ENCODE data around the gene TMEM63A. TPM values are rescaled to one million over a fixed set of nuclear protein-coding genes. Genes with fewer than 3 reads are reported as not detected.
"Not testable (repeated sequence)": the region's sequence is repeated elsewhere in the genome, so short reads cannot be mapped to it uniquely, and the experiment has no call there.

TMEM63A gene
- total RNA-seq, 1 donor from 2014 or later: 75.7 TPM

DNA sequence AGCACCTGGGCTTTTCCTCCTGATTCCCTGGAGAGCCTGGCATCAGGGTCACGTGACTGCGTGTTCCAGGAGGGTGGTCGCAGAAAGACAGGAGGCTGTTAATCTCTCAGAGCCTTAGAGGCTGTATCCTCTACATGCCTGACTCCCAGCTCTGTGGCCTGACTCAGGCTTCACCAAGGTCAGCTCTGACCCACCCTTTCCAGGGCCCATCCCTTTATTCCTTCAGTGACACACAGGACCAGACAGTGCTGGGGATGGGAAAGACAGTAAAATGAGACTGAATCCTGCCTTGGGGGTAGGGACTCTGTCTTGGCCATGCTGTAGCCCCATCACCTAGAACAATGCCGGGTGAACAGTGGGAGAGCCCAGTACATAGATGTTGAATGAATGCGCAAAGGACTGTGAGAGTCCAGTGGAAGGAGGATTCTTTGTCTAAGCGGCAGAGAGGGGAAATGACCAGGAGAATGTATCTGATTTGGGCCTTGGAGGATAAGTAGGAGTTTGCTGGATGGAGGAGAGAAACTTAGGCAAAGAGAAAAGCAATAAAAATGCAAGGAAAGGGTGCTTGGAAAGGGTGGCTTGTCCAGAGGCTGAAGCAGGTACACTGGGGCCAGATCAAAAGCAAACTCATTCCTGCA lies 39.3 kb downstream of the TMEM63A start:
- TF ChIP-seq, protein P1, sequence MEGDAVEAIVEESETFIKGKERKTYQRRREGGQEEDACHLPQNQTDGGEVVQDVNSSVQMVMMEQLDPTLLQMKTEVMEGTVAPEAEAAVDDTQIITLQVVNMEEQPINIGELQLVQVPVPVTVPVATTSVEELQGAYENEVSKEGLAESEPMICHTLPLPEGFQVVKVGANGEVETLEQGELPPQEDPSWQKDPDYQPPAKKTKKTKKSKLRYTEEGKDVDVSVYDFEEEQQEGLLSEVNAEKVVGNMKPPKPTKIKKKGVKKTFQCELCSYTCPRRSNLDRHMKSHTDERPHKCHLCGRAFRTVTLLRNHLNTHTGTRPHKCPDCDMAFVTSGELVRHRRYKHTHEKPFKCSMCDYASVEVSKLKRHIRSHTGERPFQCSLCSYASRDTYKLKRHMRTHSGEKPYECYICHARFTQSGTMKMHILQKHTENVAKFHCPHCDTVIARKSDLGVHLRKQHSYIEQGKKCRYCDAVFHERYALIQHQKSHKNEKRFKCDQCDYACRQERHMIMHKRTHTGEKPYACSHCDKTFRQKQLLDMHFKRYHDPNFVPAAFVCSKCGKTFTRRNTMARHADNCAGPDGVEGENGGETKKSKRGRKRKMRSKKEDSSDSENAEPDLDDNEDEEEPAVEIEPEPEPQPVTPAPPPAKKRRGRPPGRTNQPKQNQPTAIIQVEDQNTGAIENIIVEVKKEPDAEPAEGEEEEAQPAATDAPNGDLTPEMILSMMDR (IDR thresholded peaks at IDR 0.05; ENCODE audit: unreplicated experiment): no peak
- Mint-ChIP-seq H3K4me3 (no peak overlapping the region), H3K27ac (no peak overlapping the region), H3K4me1 (peaks cover 6% of the 10 kb centered on the region), H3K9me3 (no peaks in the 10 kb centered on the region), H3K36me3 (peaks cover 12% of the 10 kb centered on the region), H3K27me3 (ENCODE audit: low read depth) (no peaks in the 10 kb centered on the region)
- no peak for DNase-seq (ENCODE audit: low spot score in 2 of 2, unreplicated experiment in 2 of 2)

DNA sequence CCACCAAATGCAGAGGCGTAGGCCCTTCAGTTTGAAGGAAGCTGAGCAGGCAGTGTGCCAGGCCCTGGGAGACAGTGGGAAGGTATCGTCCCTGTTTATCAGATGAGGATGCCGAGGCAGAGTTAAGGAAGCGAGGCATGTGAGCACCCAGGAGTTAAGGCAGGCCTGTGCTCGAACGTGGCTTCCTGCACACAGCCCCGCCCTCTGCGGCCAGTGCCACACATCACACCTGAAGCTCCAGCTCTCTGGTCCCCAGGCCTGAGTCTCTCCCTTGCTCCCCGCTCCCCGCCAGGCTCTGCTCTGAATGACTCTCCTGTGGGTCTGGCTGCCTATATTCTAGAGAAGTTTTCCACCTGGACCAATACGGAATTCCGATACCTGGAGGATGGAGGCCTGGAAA lies 40.1 kb downstream of the TMEM63A start:
- H3K9me3 Mint-ChIP-seq: no peaks in the 10 kb centered on the region
- DNase-seq (ENCODE audit: low spot score in 2 of 2, unreplicated experiment in 2 of 2): no peak
- peaks cover 6% of the 10 kb centered on the region for H3K4me1 Mint-ChIP-seq
- no peaks in the 10 kb centered on the region for H3K27me3 Mint-ChIP-seq (ENCODE audit: low read depth)
- H3K4me3 Mint-ChIP-seq: no peak overlapping the region
- TF ChIP-seq, protein P1 (IDR thresholded peaks at IDR 0.05; ENCODE audit: unreplicated experiment): no peak
- peaks cover 12% of the 10 kb centered on the region for H3K36me3 Mint-ChIP-seq
- no peak overlapping the region for H3K27ac Mint-ChIP-seq

DNA sequence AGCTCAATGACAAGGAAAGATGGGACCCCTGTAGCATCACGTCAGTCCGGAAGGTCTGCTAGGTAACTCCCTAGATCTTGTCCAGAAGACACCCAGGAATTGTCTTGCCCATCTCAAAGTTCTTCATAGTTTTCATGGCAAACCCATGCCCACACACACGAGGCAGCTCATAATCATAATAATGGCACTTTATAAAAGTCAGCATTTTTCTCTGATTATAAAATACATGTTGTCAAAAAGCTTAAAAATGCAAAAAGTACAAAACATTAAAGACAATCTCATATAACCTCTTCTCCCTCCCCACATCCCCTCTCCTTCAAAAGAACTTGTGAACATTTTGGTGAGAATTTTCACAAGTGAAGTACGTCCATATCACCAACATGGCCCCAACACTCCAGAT lies 41.5 kb downstream of the TMEM63A start:
- Mint-ChIP-seq H3K36me3 (peaks cover 11% of the 10 kb centered on the region), H3K4me3 (no peak overlapping the region), H3K4me1 (peaks cover 3% of the 10 kb centered on the region), H3K27me3 (ENCODE audit: low read depth) (no peaks in the 10 kb centered on the region), H3K27ac (no peak overlapping the region), H3K9me3 (no peaks in the 10 kb centered on the region)
- TF ChIP-seq, protein P1 (IDR thresholded peaks at IDR 0.05; ENCODE audit: unreplicated experiment): no peak
- DNase-seq (ENCODE audit: low spot score in 2 of 2, unreplicated experiment in 2 of 2): no peak

DNA sequence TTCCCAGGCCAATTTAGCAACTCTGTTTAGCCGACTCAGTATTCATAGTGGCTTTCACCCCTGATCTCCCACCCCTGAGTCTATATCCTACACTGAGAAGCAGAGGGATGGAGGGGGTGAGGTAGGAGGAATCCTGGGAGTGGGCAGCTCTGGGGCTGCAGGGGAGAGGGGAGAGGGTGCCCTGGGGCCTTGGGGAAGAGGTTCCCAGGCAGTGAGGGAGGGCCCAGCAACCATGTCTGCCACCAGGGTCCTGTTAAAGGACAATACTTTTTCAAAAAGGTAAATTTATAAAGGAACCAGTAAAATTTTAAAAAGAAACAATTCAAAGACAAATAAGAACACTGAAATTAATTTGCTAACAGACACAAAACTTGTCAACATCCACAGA lies 42.0 kb downstream of the TMEM63A start:
- no peak overlapping the region for H3K27ac Mint-ChIP-seq
- no peak overlapping the region for H3K4me3 Mint-ChIP-seq
- DNase-seq (ENCODE audit: low spot score in 2 of 2, unreplicated experiment in 2 of 2): no peak
- peaks cover 14% of the 10 kb centered on the region for H3K36me3 Mint-ChIP-seq
- no peaks in the 10 kb centered on the region for H3K4me1 Mint-ChIP-seq
- H3K9me3 Mint-ChIP-seq: no peaks in the 10 kb centered on the region
- TF ChIP-seq, protein P1 (IDR thresholded peaks at IDR 0.05; ENCODE audit: unreplicated experiment): no peak
- H3K27me3 Mint-ChIP-seq (ENCODE audit: low read depth): no peaks in the 10 kb centered on the region

DNA sequence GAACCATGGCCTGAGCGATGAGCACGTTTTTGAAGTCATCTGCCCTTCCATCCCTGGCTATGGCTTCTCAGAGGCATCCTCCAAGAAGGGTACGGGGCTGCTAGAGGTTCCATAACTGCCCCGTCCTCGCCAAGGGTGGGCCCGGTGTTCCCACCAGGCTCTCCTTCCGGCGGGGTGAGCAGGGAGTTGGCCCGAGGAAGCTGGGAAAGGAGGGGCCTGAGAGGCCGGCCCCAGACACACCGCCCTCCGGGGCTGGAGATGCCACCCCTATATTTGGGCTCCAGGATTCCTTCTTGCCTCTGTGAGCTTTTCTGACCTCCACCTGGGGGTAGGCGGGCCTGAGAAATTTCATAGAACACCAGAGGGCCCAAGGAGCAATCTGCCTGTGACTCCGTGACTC lies 43.4 kb downstream of the TMEM63A start:
- Mint-ChIP-seq H3K27me3 (ENCODE audit: low read depth) (no peaks in the 10 kb centered on the region), H3K4me1 (no peaks in the 10 kb centered on the region), H3K4me3 (no peak overlapping the region), H3K36me3 (peaks cover 18% of the 10 kb centered on the region), H3K9me3 (no peaks in the 10 kb centered on the region), H3K27ac (no peak overlapping the region)
- DNase-seq (ENCODE audit: low spot score in 2 of 2, unreplicated experiment in 2 of 2): no peak
- TF ChIP-seq, protein P1 (IDR thresholded peaks at IDR 0.05; ENCODE audit: unreplicated experiment): no peak

DNA sequence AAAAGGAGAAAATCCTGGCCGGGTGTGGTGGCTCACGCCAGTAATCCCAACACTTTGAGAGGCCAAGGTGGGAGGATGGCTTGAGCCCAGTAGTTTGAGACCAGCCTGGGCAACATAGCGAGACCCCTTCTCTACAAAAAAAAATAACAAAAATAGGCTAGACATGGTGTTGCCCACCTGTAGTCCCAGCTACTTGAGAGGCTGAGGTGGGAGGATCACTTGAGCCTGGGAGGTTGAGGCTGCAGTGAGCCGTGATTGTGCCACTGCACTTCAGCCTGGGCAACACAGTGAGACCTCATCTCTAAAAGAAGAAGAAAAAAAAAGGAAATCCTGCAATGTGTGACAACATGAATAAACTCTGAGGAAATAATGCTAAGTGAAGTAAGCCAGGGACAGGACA lies 45.9 kb downstream of the TMEM63A start:
- H3K9me3 Mint-ChIP-seq; DNase-seq (ENCODE audit: low spot score in 2 of 2, unreplicated experiment in 2 of 2); H3K4me1 Mint-ChIP-seq; H3K27ac Mint-ChIP-seq; H3K4me3 Mint-ChIP-seq; H3K27me3 Mint-ChIP-seq (ENCODE audit: low read depth): not testable (repeated sequence)
- peaks cover 32% of the 10 kb centered on the region for H3K36me3 Mint-ChIP-seq

Measured in mesothelial cell of epicardium (in vitro differentiated cells).